Stimulated activated CD8-positive, alpha-beta memory T cell treated with anti-CD3 and anti-CD28 coated beads, Interleukin-15, amount 100 ng/mL, for 48 hours (primary cell): Measurements from ENCODE around the gene FOXA2.
"Not testable (repeated sequence)": the region's sequence is repeated elsewhere in the genome, so short reads cannot be mapped to it uniquely, and the experiment has no call there.

ENCODE experiments used
- DNase-seq, 2 donors: peaks; one replicate each; pipeline ENCODE4 v3.0.0-alpha.2; 2020; ENCODE audit warnings: low read depth in 2 of 2

FOXA2 gene

GRCh38 chr20:22584522-22584921 lies at the start of gene FOXA2:
Gene FOXA2 (minus strand): TSS chr20:22584572. CDS start chr20:22584278, 294 bp downstream.
- DNase-seq, result no peak

DNA sequence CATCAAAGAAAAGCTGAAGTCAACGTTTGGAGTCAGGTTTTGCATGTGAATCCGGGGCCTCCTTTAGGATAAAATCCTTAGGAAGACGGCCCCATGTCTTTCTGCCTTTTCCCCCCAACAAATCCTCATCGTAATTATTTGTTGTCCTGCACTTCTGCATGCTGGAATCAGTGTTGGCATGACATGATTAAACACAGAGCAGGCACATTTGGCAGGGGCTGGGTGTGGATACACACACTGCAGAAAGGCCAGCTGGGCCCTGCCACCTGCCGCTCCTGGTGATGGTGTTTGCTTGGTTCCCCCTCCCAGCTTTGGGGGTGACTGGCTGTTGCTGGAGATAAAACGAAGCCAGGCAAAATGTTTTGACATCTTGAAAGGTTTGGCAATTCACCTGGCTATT lies 46.3 kb upstream of the FOXA2 start:
- no peak for DNase-seq

GRCh38 chr20:22629927-22630326 lies 45.6 kb upstream of the FOXA2 start:
- no peak for DNase-seq

- no peak for DNase-seq
Measured at GRCh38 chr20:22629447-22629846, 45.1 kb upstream of the FOXA2 start.

DNA sequence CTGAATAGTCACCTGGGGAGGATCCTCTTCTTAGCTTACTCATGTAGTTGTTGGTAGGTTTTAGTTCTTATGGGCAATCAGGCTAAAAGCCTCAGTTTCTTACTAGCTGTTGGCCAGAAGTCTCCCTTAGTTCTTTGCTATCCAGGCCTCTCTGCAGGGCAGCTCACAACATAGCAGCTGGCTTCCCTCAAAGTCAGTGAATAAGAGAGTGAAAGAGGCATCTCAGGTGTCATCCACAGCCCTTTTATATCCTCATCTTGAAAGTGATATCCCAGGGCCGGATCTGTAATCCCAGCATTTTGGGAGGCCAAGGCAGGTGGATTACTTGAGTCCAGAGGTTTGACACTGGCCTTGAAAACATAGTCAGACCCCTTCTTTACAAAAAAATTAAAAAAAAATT lies 42.1 kb upstream of the FOXA2 start:
- DNase-seq, result no peak

DNA sequence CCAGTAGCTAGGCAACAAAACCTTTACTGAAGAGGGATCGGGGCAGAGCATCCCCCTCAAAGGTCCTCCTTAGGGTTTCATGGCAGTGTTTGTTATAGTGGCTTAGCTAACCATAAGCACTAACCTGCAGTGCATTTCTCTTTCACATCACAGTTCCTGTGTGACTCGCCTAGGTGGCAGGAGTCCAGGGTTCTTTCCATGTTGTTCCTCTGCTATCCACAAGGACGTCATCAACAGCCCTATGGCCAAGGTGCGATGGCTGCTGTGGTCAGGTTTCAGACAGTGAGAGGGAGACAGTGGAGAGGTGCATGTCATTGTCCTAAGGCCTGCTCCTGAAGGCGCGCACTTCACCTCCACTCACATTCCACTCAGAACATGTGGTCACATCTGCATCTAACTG lies 38.8 kb upstream of the FOXA2 start:
- no peak for DNase-seq

DNA sequence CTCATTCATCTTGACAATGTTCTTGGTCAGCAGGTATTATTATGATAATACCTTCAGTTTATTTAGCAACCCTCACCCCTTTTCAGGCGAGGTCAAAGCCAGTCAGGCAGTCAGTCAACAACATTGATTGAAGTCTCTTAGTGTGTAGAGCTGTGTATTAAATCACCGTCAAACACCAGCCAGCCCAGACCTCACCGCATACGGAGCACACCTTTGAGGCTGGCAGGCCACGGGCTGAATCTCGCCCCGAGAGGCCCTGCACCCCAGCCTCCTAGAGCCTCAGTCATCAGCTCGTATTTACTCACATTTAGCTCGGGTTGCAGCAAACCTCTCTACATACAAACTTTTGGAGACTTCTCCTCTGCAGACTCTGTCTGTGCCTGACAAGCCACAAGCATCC lies 36.0 kb upstream of the FOXA2 start:
- no peak for DNase-seq

- no peak for DNase-seq
Measured at GRCh38 chr20:22619806-22620205, 35.4 kb upstream of the FOXA2 start.

DNA sequence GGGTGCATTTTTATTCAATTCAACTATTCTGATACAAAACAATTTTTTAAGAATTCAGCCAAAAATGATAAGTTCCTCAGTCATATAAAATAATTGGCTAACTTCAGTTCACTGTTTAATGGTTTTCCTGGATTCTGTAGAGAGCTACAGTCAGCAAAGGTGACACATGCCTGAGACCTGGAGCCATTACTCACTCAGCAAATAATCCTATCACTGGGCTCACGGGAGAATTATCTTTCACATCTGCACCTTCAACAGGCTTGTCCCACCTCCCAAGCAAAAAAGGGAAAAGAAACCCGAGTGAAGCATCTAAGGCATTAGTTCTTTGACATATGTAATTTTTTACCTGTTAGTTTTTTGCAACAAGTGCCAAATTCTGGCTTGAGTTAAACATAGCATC lies 34.9 kb upstream of the FOXA2 start:
- DNase-seq, result no peak

- DNase-seq, result no peak
Measured at GRCh38 chr20:22617160-22617559, 32.8 kb upstream of the FOXA2 start.

GRCh38 chr20:22616551-22616950 lies 32.2 kb upstream of the FOXA2 start:
- no peak for DNase-seq

GRCh38 chr20:22615425-22615824 lies 31.1 kb upstream of the FOXA2 start:
- no peak for DNase-seq

DNA sequence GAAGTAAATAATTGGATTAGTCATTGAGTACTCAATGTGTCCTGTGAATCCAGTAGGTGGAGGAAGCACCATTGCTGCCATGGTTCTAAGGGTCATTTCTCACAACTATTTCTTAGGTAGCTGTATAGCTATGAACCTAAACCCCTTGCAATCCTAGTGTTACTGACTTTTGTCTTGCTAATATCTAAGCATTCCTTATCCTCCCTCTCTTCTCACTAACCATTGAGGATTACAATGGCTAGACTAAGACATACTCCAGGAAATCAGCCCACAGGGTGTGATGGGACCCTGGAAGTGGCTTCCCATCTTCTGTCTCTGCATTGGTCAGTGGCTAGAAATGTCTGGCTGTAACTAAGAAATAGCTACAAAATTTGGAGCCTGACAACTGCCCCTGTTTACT lies 27.3 kb upstream of the FOXA2 start:
- DNase-seq, result no peak

GRCh38 chr20:22607695-22608094 lies 23.3 kb upstream of the FOXA2 start:
- no peak for DNase-seq

- no peak for DNase-seq
Measured at GRCh38 chr20:22604815-22605214, 20.4 kb upstream of the FOXA2 start.

DNA sequence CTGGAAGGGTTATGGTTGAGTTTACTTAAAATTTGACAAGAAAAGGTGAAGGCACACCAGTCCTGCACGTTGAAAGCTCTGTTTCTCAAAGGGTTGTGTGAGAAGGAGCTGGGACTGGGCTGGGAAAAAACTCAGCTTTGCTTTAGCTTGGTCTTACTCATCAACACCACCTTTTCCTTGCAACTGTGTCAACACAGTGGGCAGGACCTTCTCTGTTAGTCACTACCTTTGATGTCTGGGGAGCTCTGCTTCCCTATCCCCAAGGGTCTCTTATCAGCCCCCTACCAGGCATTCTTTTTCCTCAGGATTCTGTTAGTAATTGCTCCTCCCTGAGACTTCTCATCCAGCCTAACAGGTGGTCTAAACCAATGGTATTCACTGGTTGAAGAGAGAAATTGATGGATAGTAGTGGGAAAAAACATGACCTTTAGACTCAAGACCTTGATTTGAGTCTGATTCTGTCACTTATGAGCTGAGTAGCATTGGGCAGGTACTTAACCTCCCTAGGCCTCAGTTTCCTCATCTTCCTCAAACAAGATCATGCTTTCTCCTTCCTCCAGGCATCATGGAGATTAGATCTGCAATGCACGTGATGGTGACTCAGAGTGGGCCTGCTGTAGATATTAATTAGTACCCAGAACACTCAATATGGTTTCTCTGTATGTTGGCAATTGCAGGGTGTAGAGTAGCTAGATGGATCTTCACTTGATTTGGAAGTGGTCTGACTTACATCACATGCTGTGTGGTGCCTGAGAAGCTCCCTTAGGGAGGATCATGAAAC lies 17.2 kb upstream of the FOXA2 start:
- DNase-seq, result no peak

DNA sequence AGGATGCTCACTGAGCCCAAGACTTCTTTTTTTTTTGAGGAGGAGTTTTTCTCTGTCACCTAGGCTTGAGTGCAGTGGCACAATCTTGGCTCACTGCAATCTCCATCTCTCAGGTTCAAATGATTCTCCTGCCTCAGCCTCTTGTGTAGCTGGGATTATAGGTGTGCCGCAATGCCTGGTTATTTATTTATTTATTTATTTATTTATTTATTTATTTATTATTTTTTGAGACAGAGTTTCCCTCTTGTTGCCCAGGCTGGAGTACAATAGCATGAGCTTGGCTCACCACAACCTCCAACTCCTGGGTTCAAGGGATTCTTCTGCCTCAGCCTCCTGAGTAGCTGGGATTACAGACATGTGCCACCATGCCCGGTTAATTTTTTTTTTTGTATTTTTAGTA lies 14.9 kb upstream of the FOXA2 start:
- not testable (repeated sequence) for DNase-seq

GRCh38 chr20:22597303-22597702 lies 12.9 kb upstream of the FOXA2 start:
- no peak for DNase-seq

DNA sequence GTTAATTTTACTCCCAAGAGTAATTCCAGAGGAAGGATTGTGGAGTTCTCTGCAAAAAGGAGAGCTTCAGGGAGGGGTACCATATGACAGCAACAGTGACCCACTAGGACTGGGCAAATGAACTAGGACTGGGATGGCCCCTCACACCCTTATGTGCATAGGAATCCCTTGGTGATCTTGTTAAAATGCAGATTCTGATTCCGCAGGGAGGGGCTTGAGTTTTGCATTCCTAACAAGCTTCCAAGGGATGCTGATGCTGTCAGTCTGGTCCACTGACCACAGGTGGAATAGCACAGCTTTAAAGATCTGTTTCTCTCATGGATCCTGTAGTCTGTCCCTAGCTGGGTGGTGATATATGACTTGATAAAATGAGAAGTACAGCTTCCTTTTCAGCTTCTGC lies 6.3 kb upstream of the FOXA2 start:
- DNase-seq, result no peak

DNA sequence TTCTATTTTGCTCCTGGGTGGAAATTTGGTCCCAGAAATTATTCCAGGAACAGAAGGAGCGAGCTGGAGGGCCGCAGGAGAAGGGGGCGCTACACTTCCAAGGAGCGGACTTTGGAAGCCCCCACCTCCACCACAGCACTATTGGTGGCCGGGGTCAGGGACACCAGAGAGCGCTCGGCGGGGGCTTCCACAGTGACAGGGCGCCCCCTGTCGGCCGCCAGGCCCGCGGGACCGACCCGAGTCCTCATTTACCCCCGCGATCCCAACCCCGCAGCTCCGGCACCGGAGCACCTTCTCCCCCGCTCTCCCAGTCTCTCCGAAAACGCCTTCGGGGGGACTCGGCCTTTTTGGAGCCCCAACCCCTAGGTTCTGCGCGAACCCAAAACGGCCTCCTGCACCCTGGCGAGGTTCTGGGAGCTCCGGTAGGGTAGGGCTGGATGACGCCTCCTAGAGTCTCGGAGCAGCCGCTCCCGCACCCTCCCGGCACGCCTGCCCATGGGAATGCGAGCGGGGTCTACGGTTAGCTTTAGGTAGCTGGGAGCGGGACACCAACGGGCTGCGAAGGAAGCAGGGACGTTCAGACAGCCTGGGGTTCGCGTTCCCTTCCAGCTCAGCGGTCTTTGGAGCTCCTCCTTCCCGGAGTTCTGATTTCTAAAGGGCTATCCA lies 2.4 kb upstream of the FOXA2 start:
- peak in 1 of 2 donors; percentile 9 for DNase-seq

DNA sequence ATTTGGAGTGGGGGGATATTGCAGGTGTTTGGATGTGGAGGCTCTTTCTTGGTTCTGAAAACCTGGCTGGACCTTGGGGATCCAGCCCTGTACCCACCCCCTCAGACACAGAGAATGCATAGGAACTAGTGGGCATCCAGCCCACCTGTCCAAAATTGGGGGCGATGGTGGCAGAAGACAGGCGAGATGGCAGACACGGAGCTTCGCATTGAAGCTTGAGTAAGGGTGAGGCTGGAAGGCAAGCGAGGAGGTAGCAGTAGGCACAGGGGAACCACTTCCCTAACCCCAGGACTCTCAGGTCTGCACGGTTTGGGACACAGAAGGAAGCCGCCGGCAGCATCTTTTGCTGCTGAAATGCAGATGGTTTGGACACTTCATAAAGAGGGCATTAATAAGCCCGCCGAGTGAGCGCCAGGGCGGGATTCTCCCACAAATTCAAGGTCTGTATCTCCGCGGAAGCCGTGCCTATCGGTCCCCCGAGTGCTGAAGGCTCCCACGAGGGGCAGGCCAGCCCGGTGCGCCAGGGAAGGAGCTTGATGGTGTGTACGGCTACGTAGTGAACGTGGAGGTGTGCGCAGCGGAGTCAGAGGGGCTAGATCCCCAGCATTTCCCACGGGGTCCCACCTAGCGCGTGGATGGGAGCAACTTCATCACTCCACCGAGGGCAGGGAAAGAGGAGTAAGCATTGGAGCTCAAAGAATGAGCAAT lies 1.6 kb upstream of the FOXA2 start:
- DNase-seq, result no peak

DNA sequence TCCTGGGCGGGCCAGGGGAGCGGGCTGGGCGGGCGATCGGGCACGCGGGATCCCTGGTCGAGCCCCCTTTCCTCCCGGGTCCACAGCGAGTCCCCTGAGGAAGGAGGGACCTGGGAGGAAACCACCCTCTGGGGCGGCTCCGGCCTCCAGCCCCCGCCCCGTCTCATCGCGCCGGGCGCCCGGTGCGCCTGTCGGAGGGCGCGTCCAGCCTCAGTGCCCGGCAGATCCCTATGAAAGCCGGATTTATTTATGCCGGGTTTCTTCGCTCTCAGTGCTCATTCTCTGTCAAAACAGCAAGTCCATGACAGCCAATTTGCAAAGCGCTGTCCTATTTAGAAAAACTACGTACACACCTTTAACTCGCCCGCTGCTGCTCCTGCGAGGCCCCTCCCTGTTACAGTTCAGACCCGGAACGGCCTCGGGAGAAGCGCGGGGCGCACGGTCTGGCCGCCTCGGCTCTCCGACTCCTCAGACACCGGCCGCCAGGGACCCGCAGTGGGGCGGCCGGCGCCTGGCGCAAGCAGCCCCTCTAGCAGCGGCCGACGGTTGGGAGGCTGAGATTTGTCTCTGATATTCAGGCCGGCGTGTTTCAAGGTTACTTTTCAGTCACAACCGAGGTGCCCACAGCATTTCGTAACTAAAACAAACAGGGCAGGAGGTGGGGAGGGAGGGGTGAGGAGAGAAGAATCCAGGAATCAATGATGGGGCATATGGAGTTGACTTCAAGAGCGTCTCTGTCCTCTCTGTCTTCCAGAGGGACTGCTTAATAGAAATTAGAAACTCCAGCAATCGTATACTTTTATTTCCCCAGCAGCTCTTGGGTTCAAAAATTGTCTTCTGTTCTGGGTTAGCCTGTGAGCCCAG lies 782 bp upstream of the FOXA2 start:
- DNase-seq, result no peak
